GM21576 (cell line): Measurements from ENCODE around the gene FSIP1.
A peak's percentile ranks its signal among the peaks of the same experiment; 100 is the strongest.

ENCODE experiments used
- ATAC-seq: cut with Tn5 transposase; IDR thresholded peaks from one replicate; pipeline ENCODE4 v1.9.1; 2021; ENCODE audit warnings: mild to moderate bottlenecking, moderate library complexity; ENCODE audit not compliant: unreplicated experiment

Gene FSIP1

GRCh38 chr15:39690881-39691634 lies 91.6 kb downstream of the FSIP1 start:
- no peak for ATAC-seq

- no peak for ATAC-seq
These were observed 94.7 kb downstream of the FSIP1 start for GRCh38 chr15:39687965-39688364.

- ATAC-seq, result peak; percentile 59
These were observed 96.5 kb downstream of the FSIP1 start for GRCh38 chr15:39685999-39686613.

GRCh38 chr15:39685367-39685766 lies 97.3 kb downstream of the FSIP1 start:
- no peak for ATAC-seq

GRCh38 chr15:39684233-39684632 lies 98.4 kb downstream of the FSIP1 start:
- ATAC-seq, result no peak

- ATAC-seq, result no peak
These were observed 100.3 kb downstream of the FSIP1 start for GRCh38 chr15:39682366-39682765.

GRCh38 chr15:39680868-39681267 lies 101.8 kb downstream of the FSIP1 start:
- no peak for ATAC-seq

- ATAC-seq, result no peak
These were observed 110.0 kb downstream of the FSIP1 start for GRCh38 chr15:39672666-39673065.

- ATAC-seq, result no peak
These were observed 110.5 kb downstream of the FSIP1 start for GRCh38 chr15:39672184-39672583.

GRCh38 chr15:39670687-39671086 lies 112.0 kb downstream of the FSIP1 start:
- no peak for ATAC-seq

GRCh38 chr15:39669661-39670060 lies 113.0 kb downstream of the FSIP1 start:
- ATAC-seq, result no peak

GRCh38 chr15:39669241-39669640 lies 113.4 kb downstream of the FSIP1 start:
- no peak for ATAC-seq

- ATAC-seq, result no peak
These were observed 114.2 kb downstream of the FSIP1 start for GRCh38 chr15:39668457-39668856.

- no peak for ATAC-seq
These were observed 115.1 kb downstream of the FSIP1 start for GRCh38 chr15:39667382-39668127.

- ATAC-seq, result no peak
These were observed 116.0 kb downstream of the FSIP1 start for GRCh38 chr15:39666677-39667076.

GRCh38 chr15:39665629-39666250 lies 116.9 kb downstream of the FSIP1 start:
- ATAC-seq, result no peak

- ATAC-seq, result no peak
These were observed 118.9 kb downstream of the FSIP1 start for GRCh38 chr15:39663704-39664250.

GRCh38 chr15:39661776-39662175 lies 120.9 kb downstream of the FSIP1 start:
- ATAC-seq, result no peak

- no peak for ATAC-seq
These were observed 123.9 kb downstream of the FSIP1 start for GRCh38 chr15:39658740-39659139.

GRCh38 chr15:39657668-39658067 lies 125.0 kb downstream of the FSIP1 start:
- ATAC-seq, result no peak

GRCh38 chr15:39657181-39657580 lies 125.5 kb downstream of the FSIP1 start:
- no peak for ATAC-seq
